ENCODE measurements around the gene CASP5. TPM values are rescaled to one million over a fixed set of nuclear protein-coding genes. Genes with fewer than 3 reads are reported as not detected.
"Not testable (repeated sequence)": the region's sequence is repeated elsewhere in the genome, so short reads cannot be mapped to it uniquely, and the experiment has no call there.

Gene CASP5
- total RNA-seq, 4 donors from 2014 or later = 0.50 to 0.57 TPM; not detected in 2

GRCh38 chr11:104979839-104980238, 43.1 kb downstream of the CASP5 start:
- WGBS = 89% methylated on average over 1 of the region's 1 CpG
- no peaks in the 10 kb centered on the region for H3K27me3 ChIP-seq
- no peak overlapping the region for H3K4me3 ChIP-seq
- no peak overlapping the region for H3K27ac ChIP-seq (replicated peaks in 1 of 4)
- no peaks in the 10 kb centered on the region for H3K4me1 ChIP-seq
- H3K36me3 ChIP-seq = no peaks in the 10 kb centered on the region
- intact Hi-C loops (cut with DNase I) = no loop called here
- DNase-seq (ENCODE audit: extremely low spot score) = no peak
- H3K9me3 ChIP-seq = no peaks in the 10 kb centered on the region
- no peak for TF ChIP-seq EP300 (IDR thresholded peaks at IDR 0.05)
- TF ChIP-seq POLR2A (IDR thresholded peaks at IDR 0.05; ENCODE audit: low read depth) = no peak
- TF ChIP-seq POLR2AphosphoS5 (IDR thresholded peaks at IDR 0.05) = no peak
- TF ChIP-seq CTCF (IDR thresholded peaks at IDR 0.05) = no peak

- DNase-seq (ENCODE audit: extremely low spot score) = no peak
- TF ChIP-seq POLR2A (IDR thresholded peaks at IDR 0.05; ENCODE audit: low read depth) (no peak), CTCF (IDR thresholded peaks at IDR 0.05) (no peak), POLR2AphosphoS5 (IDR thresholded peaks at IDR 0.05) (no peak), EP300 (IDR thresholded peaks at IDR 0.05) (no peak)
- no peak overlapping the region for H3K4me3 ChIP-seq
- peaks cover 0 to 11% (median 0%) of the 10 kb centered on the region in 4 donors for H3K9me3 ChIP-seq
- H3K36me3 ChIP-seq = no peaks in the 10 kb centered on the region
- peaks cover 0 to 9% (median 7%) of the 10 kb centered on the region in 4 donors for H3K4me1 ChIP-seq
- intact Hi-C loops (cut with DNase I) = no loop called here
- H3K27ac ChIP-seq (replicated peaks in 1 of 4) = no peak overlapping the region
- no peaks in the 10 kb centered on the region for H3K27me3 ChIP-seq
- 85% methylated on average over 2 of the region's 2 CpGs for WGBS
Observed at GRCh38 chr11:104973616-104974015, 49.4 kb downstream of the CASP5 start.

GRCh38 chr11:104972924-104973323, 50.0 kb downstream of the CASP5 start:
- H3K4me1 ChIP-seq; H3K36me3 ChIP-seq; DNase-seq (ENCODE audit: extremely low spot score); intact Hi-C loops (cut with DNase I); H3K27me3 ChIP-seq; H3K4me3 ChIP-seq; H3K27ac ChIP-seq (replicated peaks in 1 of 4): not testable (repeated sequence)
- whole genome bisulfite sequencing = 94% methylated on average over 8 of the region's 8 CpGs
- peaks cover 0 to 11% (median 0%) of the 10 kb centered on the region in 4 donors for H3K9me3 ChIP-seq

GRCh38 chr11:104970756-104971155, 52.2 kb downstream of the CASP5 start:
- H3K4me3 ChIP-seq = no peak overlapping the region
- no peaks in the 10 kb centered on the region for H3K36me3 ChIP-seq
- peaks cover 0 to 18% (median 17%) of the 10 kb centered on the region in 4 donors for H3K4me1 ChIP-seq
- TF ChIP-seq CTCF (IDR thresholded peaks at IDR 0.05) = no peak
- no peak for TF ChIP-seq EP300 (IDR thresholded peaks at IDR 0.05)
- peaks cover 0 to 11% (median 0%) of the 10 kb centered on the region in 4 donors for H3K9me3 ChIP-seq
- intact Hi-C loops (cut with DNase I) = no loop called here
- no peak for DNase-seq (ENCODE audit: extremely low spot score)
- H3K27ac ChIP-seq (replicated peaks in 1 of 4) = no peak overlapping the region
- H3K27me3 ChIP-seq = no peaks in the 10 kb centered on the region

GRCh38 chr11:104968856-104969776, 53.9 kb downstream of the CASP5 start:
- DNase-seq (ENCODE audit: extremely low spot score) = no peak
- H3K9me3 ChIP-seq = peaks cover 0 to 11% (median under 1%) of the 10 kb centered on the region in 4 donors
- H3K4me3 ChIP-seq = peak overlapping the region; percentile 50 to 64 (median 56)
- peaks cover 0 to 25% (median 19%) of the 10 kb centered on the region in 4 donors for H3K4me1 ChIP-seq
- H3K27ac ChIP-seq (replicated peaks in 1 of 4) = peak overlapping the region; percentile 64 to 84 (median 74)
- no peaks in the 10 kb centered on the region for H3K36me3 ChIP-seq
- H3K27me3 ChIP-seq = no peaks in the 10 kb centered on the region
- intact Hi-C loops (cut with DNase I) = no loop called here
- TF ChIP-seq EP300 (IDR thresholded peaks at IDR 0.05) = no peak
- TF ChIP-seq CTCF (IDR thresholded peaks at IDR 0.05) = no peak
- TF ChIP-seq POLR2AphosphoS5 (IDR thresholded peaks at IDR 0.05) = no peak
- no peak for TF ChIP-seq POLR2A (IDR thresholded peaks at IDR 0.05; ENCODE audit: low read depth)
- WGBS = 50% methylated on average over 7 of the region's 16 CpGs

Data from esophagus muscularis mucosa (tissue), 4 donors.